HG02938 (cell line): ENCODE data around the gene WDR90.
"Not testable (repeated sequence)": the region's sequence is repeated elsewhere in the genome, so short reads cannot be mapped to it uniquely, and the experiment has no call there.

Experiments
- ATAC-seq: cut with Tn5 transposase; IDR thresholded peaks from one replicate; pipeline ENCODE4 v1.9.1; 2021; ENCODE audit warnings: mild to moderate bottlenecking, moderate library complexity; ENCODE audit not compliant: unreplicated experiment

The WDR90 gene

DNA sequence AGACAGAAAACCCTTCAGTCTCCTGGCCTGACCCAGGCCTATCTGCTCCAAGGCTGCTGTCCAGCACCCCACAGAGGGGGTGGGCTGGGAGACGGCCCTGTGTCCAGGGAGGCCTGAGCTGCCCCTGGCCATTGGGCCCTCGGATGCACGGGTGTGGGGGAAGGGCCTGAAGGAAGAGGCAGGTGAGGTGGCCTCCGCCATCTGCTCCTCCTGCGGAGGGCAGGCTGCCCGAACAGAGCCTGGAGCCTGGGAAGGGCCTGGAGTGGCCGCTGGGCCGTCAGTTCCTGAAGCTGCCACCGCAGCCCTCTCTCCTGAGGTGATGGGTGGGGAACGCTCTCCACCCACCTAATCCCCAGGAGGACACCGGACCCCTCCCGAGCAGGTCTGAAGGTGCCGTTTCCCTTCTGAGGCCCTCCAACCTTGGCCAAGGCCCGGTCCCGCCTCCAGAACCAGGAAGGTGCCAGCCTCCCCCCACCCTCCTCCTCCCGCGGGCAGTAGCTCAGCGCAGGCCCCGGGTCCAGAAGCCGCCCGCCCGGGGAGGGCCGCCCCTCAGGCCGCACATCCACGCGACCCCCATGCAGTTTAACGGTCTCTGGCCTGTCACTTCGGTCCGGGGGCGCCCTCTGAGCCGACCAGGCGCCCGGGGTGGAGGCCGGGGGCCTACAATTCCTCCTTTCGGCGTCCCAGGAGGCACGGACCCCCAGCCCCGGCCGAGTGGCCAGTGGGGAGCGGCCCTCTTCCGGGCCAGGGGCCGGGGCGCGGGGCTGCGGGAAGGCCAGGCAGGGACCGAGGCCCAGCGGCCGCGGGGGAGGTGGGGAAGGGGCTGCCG is 55.6 kb downstream of the WDR90 start:
- ATAC-seq, result no peak

DNA sequence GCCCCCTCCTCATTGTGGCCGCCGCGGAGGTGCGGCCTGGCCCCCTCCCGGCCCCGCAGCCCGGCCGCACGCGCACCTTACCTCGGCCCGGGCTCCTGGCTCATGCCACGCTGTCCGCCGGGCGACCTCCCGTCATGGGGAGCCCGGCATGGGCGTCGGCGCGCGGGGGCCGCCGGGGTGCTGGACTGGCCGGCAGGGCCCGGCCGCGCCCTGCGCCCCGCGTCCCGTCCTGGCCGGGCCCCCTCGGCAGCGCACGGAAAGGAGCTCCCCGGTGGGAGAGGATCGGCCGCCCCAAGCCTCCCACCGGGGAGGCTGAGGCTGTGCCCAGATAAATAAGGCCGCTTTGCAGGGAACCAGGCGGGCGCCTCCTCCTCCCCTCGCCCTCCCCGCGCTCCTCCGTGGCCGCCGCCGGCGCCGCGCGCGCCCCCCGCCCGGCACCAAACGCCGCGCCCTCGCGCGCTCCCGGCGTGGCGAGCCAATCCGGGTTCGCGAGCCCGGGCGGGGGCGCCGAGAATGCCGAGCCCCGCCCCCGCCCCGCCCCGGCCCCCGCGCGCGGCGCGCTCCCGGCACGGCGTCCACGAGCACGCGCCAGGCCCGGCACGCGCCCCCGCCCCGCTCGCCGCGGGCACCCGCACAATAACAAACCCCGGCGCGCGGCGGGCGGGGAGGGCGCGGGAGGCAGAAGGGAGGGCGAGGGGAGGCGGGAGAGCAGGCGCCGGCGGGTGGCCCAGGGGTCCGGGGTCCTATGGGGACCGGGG is 56.4 kb downstream of the WDR90 start, which contains the start of gene FBXL16:
FBXL16 (minus strand) TSS at position 371 of the 758 bp plus-strand sequence. CDS start 8,396 bp downstream, outside the sequence.
- no peak for ATAC-seq

DNA sequence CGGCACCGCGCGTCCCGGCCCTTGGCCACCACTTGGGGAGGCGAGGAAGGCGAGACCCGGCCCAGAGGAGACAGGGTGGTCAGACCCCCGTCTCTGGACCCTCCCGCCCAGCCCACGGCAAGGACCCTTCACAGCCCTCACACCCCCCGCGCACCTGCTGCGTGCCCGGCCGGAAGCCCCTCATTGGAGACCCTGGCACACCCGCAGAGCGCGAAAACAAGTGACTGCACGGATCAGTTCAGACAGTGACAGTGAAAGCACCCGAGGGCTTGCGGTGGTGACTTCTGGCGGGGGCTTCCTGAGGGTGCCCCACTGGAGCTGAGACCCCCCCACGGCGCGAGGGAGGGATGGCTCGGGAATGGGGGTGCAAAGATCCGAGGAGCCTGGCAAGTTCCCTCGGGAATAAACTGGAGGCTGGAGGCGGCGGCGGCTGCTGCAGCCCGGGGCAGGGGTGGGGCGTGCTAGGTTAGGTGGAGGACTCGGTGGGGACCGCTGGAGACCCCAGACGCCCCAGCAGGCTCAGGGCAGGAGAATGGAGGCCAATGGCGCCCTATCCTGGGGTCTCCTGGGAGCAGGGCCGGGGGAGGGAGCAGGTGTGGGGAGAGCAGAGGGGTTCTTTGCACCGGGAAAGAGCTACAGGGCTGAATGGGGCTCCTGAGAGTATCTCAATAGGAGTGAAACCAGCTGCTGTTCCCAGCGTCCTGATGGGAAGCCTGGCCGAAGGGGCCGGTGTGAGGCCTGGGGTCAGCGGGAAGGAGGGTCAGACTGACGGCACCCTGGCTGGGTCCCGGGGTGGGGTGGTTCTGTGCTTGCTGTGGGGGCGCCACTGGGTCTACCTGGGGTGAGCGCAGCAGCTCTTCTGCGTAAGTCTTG is 57.3 kb downstream of the WDR90 start:
- no peak for ATAC-seq

- ATAC-seq, result no peak
Measured at GRCh38 chr16:707062-707538, 57.9 kb downstream of the WDR90 start.

DNA sequence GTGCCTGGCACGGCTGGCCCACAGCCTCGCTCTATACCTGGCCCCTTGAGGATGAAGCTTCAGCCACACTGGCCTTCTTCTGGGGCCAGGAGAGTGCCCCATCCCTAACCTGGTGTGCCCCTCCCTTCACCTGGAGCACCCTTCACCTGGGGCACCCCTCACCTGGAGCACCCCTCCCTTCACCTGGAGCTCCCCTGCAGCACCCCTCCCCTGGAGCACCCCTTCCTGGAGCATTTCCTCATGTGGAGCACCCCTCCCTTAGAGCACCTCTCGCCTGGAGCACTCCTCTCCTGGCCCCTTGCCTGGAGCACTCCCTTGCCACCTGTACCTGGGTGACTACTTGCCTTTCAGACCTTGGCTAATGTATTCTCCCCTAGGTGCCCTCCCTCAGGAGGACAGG is 58.9 kb downstream of the WDR90 start:
- no peak for ATAC-seq

DNA sequence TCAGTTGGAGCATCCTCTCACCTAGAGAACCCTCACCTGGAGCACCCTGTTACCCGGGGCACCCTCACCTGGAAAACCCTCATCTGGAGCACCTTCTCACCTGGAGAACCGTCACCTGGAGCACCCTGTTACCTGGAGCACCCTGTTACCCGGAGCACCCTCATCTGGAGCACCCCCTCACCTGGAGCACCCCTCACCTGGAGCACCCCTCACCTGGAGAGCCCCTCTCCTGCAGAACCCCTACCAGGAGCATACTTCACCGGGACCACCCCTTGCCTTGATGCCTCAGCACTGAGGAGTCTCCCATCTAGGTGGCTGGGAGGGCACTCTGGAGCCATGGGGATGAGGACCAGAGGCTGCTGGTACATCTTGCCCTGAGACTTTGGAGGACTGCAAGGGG is 59.8 kb downstream of the WDR90 start:
- no peak for ATAC-seq

DNA sequence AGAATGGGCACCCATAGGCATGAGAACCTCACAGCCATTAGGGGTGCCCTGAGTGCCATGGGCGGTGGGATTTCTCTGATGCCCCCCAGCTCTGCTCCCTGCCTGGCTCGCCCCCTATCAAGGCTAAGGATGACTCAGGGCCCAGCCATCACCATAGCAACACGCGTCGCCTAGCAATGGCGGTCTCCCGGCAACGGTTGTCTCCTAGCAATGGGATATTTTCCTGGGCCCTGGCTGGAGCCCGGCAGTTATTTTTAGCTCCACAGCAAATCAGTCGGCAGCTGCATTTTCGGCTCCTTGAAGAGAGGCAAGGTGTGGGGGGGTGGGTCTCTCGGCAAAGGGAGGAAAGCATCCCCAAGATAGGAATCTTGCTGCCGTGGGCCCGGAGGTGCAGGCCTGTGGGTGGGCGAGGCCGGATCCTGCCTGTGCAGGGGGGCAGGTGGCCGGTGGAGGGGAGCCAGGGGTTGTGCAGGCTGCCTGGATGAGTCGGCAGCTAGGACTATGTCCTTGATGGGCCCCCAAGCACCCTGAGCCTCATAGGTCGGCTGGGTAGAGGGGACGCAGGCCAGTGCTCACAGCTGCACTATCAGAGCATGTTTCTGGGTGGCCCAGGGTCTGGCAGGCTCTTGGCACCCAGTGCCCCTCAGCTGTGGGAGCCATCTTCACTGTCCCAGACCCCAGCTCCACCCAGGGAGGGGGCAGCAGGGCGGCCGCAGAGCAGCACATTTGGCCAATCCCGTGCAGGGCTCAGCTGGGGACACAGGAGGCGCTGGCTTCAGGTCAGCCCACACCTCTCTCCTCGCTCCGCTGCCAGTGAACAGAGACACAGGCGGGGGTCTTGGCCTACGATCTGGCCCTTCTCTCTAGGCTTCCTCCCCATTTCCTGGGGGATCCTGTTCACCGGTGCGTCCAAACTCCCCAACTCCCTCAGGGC is 60.7 kb downstream of the WDR90 start:
- no peak for ATAC-seq

DNA sequence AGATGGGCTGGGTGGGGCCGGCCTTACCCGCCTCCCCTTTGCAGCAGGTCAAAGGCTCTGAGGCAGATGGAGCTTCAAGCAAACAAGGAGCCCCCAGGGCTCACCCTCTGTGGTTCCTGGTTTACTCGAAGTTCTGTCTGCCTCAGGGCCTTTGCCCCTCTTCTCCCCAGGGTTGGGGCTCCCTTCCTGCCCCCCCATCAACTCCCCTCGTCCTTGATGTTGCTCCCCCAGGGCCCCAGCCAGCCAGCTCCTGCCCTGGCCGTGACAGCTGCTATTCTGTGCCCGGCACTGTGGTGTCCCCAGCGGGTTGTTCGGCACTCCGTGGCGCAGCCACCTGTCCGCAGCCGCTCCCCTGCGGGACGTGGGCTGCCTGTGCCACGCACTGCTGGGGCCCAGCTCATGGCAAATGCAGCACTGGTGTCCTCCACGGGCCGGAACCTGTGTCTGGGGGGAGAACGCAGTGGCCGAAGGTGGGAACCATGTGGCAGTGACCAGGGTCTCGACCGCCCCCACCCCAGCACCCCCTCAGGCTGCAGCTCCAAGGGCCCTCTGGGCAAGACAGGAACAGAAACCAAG is 61.4 kb downstream of the WDR90 start:
- ATAC-seq, result no peak

GRCh38 chr16:711084-711483 is 61.9 kb downstream of the WDR90 start:
- ATAC-seq, result no peak

DNA sequence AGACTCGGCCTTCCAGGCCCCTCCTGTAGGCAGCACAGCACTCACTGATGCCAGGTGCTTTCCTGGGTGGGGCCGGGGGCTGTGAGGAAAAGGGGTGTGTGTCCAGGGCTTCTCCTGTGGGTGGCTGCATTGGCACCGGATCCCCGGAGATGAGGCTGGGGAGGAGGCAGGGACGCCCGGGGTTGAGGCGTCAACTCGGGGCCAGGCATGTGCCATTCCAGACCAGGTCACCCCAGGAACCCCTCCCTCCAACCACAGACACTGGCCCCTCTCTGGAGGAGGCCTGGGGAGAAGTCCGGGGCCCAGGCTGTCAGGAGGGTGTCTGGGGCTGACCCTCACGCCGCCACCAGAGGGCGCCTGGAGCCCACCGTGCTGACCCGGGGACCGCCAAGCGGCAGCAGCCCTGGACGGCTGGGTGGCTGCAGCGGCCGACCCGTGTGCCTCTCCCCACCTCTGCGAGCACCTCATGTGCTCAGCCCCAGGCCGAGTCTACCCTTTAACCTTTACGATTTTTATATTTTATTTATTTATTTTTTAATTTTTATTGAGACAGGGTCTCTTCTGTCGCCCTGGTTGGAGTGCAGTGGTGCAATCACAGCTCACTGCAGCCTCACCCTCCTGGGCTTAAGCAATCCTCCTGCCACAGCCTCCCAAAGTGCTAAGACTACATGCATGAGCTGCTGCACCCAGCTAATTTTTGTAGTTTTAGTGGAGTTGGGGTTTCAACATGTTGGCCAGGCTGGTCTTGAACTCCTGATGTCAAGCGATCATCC is 62.6 kb downstream of the WDR90 start:
- no peak for ATAC-seq

- ATAC-seq, result not testable (repeated sequence)
Measured at GRCh38 chr16:712740-713250, 63.6 kb downstream of the WDR90 start.

DNA sequence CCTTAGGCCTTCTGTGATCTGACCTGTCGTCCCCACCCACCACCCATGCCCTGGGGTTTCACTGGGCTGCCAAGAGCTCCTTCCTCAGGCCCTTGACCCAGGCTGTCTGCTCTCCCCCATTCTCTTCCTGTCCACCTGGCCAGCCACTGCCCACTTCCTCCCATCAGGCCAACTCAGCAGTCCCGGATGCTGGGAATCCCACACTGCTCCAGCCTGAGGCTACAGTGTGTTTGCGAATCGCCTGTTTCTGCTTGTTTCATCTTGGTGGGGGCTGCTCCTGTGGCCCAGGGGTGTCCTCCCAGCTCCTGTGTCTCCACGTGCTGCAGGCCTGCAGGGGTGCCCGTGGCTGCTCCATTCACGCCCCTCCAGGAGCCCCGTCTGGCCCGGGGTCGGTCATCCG is 64.9 kb downstream of the WDR90 start:
- no peak for ATAC-seq

DNA sequence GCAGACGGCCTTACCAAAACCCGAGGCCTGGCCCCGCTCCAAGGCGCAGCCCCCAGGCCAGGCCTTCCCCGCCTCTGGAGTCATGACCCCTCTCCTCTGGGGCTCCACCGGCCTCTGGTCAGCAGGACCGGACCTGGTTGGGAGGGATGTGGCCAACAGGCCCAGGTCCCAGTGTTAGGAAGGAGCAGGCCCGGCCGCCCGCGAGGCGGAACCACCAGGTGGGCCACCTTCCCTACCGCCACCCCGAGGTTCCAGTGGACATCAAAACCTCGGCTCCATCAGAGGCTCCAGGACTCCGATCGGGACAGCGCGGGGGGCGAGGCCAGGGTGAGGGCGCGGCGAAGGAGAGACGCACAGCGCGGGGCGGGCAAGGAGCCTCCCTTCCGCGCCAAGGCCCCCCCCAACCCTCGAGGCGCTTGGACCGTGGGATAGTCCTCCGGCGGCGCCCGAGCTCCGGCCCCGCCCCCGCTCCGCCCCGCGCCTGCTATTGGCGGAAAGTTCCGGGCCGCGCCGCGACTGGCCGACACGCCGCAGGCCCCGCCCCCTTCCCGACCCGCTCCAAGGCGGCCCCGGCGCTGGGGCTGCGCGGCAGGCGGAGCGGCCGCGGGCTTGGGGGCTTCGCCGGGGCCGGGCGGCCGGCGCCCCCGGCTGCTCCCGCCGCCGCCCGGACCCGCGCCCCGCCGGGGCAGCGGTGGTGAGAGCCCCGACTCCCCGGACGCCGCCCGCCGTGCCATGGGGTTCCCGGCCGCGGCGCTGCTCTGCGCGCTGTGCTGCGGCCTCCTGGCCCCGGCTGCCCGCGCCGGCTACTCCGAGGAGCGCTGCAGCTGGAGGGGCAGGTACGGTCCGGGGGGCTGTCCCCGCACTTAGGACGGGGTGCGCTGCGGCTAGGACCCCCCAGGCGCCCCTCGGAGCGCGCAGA is 65.7 kb downstream of the WDR90 start, which contains the start of gene METRN:
METRN (plus strand) TSS at position 561 of the 919 bp plus-strand sequence; CDS start at position 733, 172 bp downstream.
- peak; percentile 52 for ATAC-seq

DNA sequence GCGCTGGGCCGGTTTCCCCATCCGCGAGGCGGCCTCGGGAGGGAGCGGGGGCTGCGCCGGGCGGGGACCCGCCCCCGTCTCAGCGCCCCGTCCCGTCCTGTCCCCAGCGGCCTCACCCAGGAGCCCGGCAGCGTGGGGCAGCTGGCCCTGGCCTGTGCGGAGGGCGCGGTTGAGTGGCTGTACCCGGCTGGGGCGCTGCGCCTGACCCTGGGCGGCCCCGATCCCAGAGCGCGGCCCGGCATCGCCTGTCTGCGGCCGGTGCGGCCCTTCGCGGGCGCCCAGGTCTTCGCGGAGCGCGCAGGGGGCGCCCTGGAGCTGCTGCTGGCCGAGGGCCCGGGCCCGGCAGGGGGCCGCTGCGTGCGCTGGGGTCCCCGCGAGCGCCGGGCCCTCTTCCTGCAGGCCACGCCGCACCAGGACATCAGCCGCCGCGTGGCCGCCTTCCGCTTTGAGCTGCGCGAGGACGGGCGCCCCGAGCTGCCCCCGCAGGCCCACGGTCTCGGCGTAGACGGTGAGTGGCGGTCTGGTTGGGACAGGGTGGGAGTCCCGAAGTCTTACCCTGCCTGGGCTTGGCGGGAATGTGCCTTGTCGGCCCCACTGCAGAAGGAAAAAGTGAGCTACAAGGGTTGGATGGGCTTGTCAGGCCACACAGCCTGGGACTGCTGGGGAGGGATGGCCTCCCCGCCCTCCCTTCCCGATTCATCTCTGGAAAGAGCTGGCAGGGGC is 66.5 kb downstream of the WDR90 start:
- ATAC-seq, result no peak

DNA sequence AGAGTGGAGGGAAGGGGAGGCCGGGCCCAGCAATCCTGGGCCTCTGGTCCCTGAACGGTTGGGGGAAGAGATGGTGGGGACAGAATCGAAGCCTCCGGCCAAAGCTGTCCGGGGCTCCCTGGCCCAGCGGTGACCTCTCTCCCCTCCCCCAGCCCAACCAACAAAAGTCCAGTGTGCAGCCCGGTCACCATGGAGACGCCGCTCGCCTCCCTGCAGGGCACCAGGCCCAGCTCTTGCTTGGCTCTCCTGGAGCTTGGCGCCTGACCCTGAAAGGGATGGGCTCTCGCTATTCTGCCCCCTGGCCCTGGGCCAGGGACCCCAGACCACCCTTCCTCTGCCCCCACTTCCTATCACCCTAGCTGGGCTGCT is 67.0 kb downstream of the WDR90 start:
- no peak for ATAC-seq

- no peak for ATAC-seq
Measured at GRCh38 chr16:716768-717325, 67.7 kb downstream of the WDR90 start.
